Spleen (tissue), 11 donors: Measurements from ENCODE around the gene UCN3. TPM values are rescaled to one million over a fixed set of nuclear protein-coding genes. Genes with fewer than 3 reads are reported as not detected.
"Not testable (repeated sequence)": the region's sequence is repeated elsewhere in the genome, so short reads cannot be mapped to it uniquely, and the experiment has no call there.

ENCODE experiments used
- DNase-seq: peaks from one replicate; pipeline ENCODE4 v3.0.0-alpha.2; 2020
- H3K27ac ChIP-seq, 8 donors: fragments of 200-600 bp; sonication (generic) in 7 of 8; 1 replicate in 4 of 8; 2 replicates in 4 of 8; pipeline versions ENCODE4 v1.5.0 to v1.8.0; 2016 to 2021; ENCODE audit warnings: inconsistent platforms in 4 of 8, mild to moderate bottlenecking in 4 of 8, moderate library complexity in 1 of 8
- H3K27me3 ChIP-seq, 7 donors: fragments of 200-600 bp; sonication (generic) in 6 of 7; replicated peaks in 1 of 7; 1 replicate in 4 of 7; 2 replicates in 3 of 7; pipeline versions ENCODE4 v1.5.0 to v1.8.0; 2016 to 2021; ENCODE audit warnings: inconsistent platforms in 3 of 7, mild to moderate bottlenecking in 1 of 7
- H3K36me3 ChIP-seq, 6 donors: fragments of 200-600 bp; sonication (generic) in 5 of 6; 1 replicate in 4 of 6; 2 replicates in 2 of 6; pipeline versions ENCODE4 v1.5.0 to v1.8.0; 2016 to 2021; ENCODE audit warnings: inconsistent platforms in 2 of 6
- H3K4me1 ChIP-seq, 6 donors: fragments of 200-600 bp; sonication (generic) in 5 of 6; 1 replicate in 3 of 6; 2 replicates in 3 of 6; pipeline versions ENCODE4 v1.5.0 to v1.8.0; 2016 to 2021; ENCODE audit warnings: inconsistent platforms in 3 of 6
- H3K4me3 ChIP-seq, 8 donors: fragments of 200-600 bp; sonication (generic) in 7 of 8; 1 replicate in 4 of 8; 2 replicates in 4 of 8; pipeline versions ENCODE4 v1.5.0 to v1.8.0; 2016 to 2021; ENCODE audit warnings: inconsistent platforms in 4 of 8, mild to moderate bottlenecking in 4 of 8, moderate library complexity in 2 of 8
- H3K9me3 ChIP-seq, 8 donors: fragments of 200-600 bp; sonication (generic) in 7 of 8; 1 replicate in 4 of 8; 2 replicates in 4 of 8; pipeline versions ENCODE4 v1.5.0 to v1.8.0; 2016 to 2021; ENCODE audit warnings: inconsistent platforms in 4 of 8
- CTCF ChIP-seq, 11 experiments: fragments of 200-600 bp in 7 of 11; fragments of 450-650 bp in 4 of 11; sonication (generic) in 4 of 11; IDR thresholded peaks in 8 of 11; conservative IDR thresholded peaks in 3 of 11; 1 replicate in 7 of 11; 2 replicates in 4 of 11; pipeline versions ENCODE4 v1.4.0 to v1.8.0; 2016 to 2021; ENCODE audit warnings: antibody characterized with exemption in 11 of 11, inconsistent platforms in 4 of 11, mild to moderate bottlenecking in 1 of 11
- POLR2A ChIP-seq, 3 donors: fragments of 450-650 bp; IDR thresholded peaks; one replicate each; pipeline ENCODE4 v1.5.1; 2017; ENCODE audit warnings: antibody characterized with exemption in 3 of 3, mild to moderate bottlenecking in 1 of 3
- POLR2AphosphoS5 ChIP-seq, 3 donors: sonication (generic); formaldehyde crosslinking; IDR thresholded peaks; one replicate each; pipeline ENCODE4 v1.5.1; 2017; ENCODE audit warnings: antibody characterized with exemption in 3 of 3
- WGBS, 5 donors: extraction: QIAGEN DNeasy Blood & Tissue Kit in 3 of 5; methylation state at CpG; one replicate each; pipeline versions ENCODE4 v1.1.5 to v1.1.7; 2013 to 2018; 5-methylcytosine and 5-hydroxymethylcytosine counted together
- intact Hi-C: fragments of 100-400 bp; cut with DNase I; formaldehyde crosslinking; loops from one replicate; pipeline ENCODE4 v1.15.0; 2023; ENCODE audit warnings: low total_unique reads
- polyA plus RNA-seq, 3 donors: library from polyadenylated mRNA; stranded (reverse); fragments of 200-250 nt; gene quantifications; one replicate each; pipeline ENCODE4 v1.2.1, GENCODE V29; 2013
- total RNA-seq, 7 donors: library from RNA; depleted of rRNA in 3 of 7; stranded (reverse); fragments of >200 nt in 3 of 7; fragmentation: NEBNext Ultra II Directional in 4 of 7; extraction: Animal tissue kit (Norgen Biotek cat#: 25700) in 4 of 7; gene quantifications; one replicate each; pipeline versions ENCODE4 v1.1.0 to v1.2.1, GENCODE V29; 2016 to 2021
- donor health status: healthy with polysubstance abuse.
- donor health status: DM: no; HTN: no; CAD: no; lungs with moderate emphysema.
- donor health status: DM: no; HTN: no; CAD: no.
- donor health status: Bipolar disorder and iron deficiency.
- donor health status: healthy.
- donor health status: DM: no; HTN: no; CAD: no.
- donor health status: DM: yes; HTN: yes; CAD: no.

The UCN3 gene
- total and polyA plus RNA-seq, 10 donors, result not detected

GRCh38 chr10:5373307-5373706 lies 8.5 kb downstream of the UCN3 start:
- no peaks in the 10 kb centered on the region for H3K4me1 ChIP-seq
- no peaks in the 10 kb centered on the region for H3K36me3 ChIP-seq
- H3K27ac ChIP-seq, result no peak overlapping the region
- peaks cover 0 to 10% (median 0%) of the 10 kb centered on the region in 7 donors for H3K27me3 ChIP-seq
- intact Hi-C loops, result no loop called here
- 69 to 79% (median 75%) methylated on average over 4 of the region's 4 CpGs for WGBS, 5 donors
- TF ChIP-seq POLR2A (IDR thresholded peaks at IDR 0.05) (no peak), POLR2AphosphoS5 (IDR thresholded peaks at IDR 0.05) (no peak), CTCF (IDR thresholded peaks at IDR 0.05 in 8 of 11, conservative IDR thresholded peaks at IDR 0.05 in 3 of 11) (no peak)
- no peaks in the 10 kb centered on the region for H3K9me3 ChIP-seq
- no peak for DNase-seq
- no peak overlapping the region for H3K4me3 ChIP-seq

DNA sequence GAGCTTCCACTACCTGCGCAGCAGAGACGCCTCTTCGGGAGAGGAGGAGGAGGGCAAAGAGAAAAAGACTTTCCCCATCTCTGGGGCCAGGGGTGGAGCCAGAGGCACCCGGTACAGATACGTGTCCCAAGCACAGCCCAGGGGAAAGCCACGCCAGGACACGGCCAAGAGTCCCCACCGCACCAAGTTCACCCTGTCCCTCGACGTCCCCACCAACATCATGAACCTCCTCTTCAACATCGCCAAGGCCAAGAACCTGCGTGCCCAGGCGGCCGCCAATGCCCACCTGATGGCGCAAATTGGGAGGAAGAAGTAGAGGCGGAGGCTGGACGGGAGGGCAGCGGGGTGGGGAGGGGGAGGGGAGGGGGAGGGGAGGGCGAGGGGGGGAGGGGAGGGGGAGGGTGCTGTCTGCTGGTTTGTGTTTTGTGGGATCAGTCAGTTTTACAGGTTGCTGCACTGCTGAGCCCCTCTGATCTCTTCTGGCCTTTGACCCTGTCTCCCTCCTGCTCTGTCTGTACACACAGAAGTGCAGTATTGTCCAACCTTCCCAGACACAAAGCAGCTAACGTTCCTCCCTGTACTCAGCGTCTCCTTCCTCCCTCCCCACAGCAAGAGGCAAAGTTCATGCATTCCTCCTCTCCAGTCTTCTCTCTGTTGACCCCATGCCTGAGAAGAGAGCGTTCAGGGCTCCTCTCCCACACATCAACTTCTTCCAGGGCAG lies 9.3 kb downstream of the UCN3 start:
- no peak overlapping the region for H3K27ac ChIP-seq
- no peak for DNase-seq
- peaks cover 0 to 3% (median 0%) of the 10 kb centered on the region in 8 donors for H3K9me3 ChIP-seq
- no peak overlapping the region for H3K4me3 ChIP-seq
- peaks cover 0 to 10% (median 0%) of the 10 kb centered on the region in 7 donors for H3K27me3 ChIP-seq
- TF ChIP-seq POLR2A (IDR thresholded peaks at IDR 0.05) (no peak), POLR2AphosphoS5 (IDR thresholded peaks at IDR 0.05) (no peak), CTCF (IDR thresholded peaks at IDR 0.05 in 8 of 11, conservative IDR thresholded peaks at IDR 0.05 in 3 of 11) (no peak)
- no peaks in the 10 kb centered on the region for H3K4me1 ChIP-seq
- intact Hi-C loops, result no loop called here
- no peaks in the 10 kb centered on the region for H3K36me3 ChIP-seq
- WGBS, 5 donors, result 84 to 93% (median 91%) methylated on average over 15 to 21 of the region's 22 CpGs

DNA sequence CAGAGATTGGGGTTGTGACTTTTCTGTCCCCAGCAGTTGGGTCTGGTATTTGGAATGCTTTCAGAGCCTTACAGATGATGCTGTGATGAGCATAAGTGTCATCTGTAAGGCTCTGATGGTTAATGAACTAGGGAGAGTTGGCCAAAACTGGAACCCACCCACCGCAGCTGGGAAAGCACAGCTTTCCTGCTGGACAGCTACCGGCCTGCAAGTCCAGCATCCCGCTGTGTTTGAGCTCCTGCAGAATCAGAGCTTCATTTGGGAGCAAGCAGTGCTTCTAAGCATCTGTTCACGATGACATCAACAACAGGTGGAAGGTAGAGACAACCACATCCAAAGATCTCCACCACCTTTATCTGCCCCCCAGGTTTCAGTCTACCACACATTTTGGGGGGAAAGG lies 11.7 kb downstream of the UCN3 start:
- no peak for DNase-seq
- Histone ChIP-seq H3K27ac (no peak overlapping the region), H3K9me3 (peaks cover 0 to 7% (median 0%) of the 10 kb centered on the region in 8 donors), H3K27me3 (peaks cover 0 to 10% (median 0%) of the 10 kb centered on the region in 7 donors), H3K4me1 (no peaks in the 10 kb centered on the region), H3K4me3 (no peak overlapping the region), H3K36me3 (no peaks in the 10 kb centered on the region)
- TF ChIP-seq POLR2AphosphoS5 (IDR thresholded peaks at IDR 0.05) (no peak), CTCF (IDR thresholded peaks at IDR 0.05 in 8 of 11, conservative IDR thresholded peaks at IDR 0.05 in 3 of 11) (no peak), POLR2A (IDR thresholded peaks at IDR 0.05) (no peak)
- WGBS, 5 donors, result 73 to 88% (median 83%) methylated on average over 4 of the region's 4 CpGs
- intact Hi-C loops, result no loop called here

GRCh38 chr10:5379202-5379601 lies 14.4 kb downstream of the UCN3 start:
- H3K4me3 ChIP-seq, H3K27ac ChIP-seq, DNase-seq, H3K36me3 ChIP-seq, H3K9me3 ChIP-seq, intact Hi-C loops, H3K4me1 ChIP-seq, H3K27me3 ChIP-seq: not testable (repeated sequence)
- WGBS, 5 donors, result 91 to 97% (median 95%) methylated on average over 5 of the region's 5 CpGs

- H3K27me3 ChIP-seq, DNase-seq, H3K4me1 ChIP-seq, H3K4me3 ChIP-seq, H3K36me3 ChIP-seq, H3K27ac ChIP-seq, H3K9me3 ChIP-seq: not testable (repeated sequence)
- intact Hi-C loops, result loop anchor here (10.0 kb wide), 1 partner anchor 536 kb away; no protein-coding TSS in a partner anchor
- WGBS, 5 donors, result 88 to 95% (median 91%) methylated on average over 12 of the region's 12 CpGs
Observed at GRCh38 chr10:5380395-5380794, 15.6 kb downstream of the UCN3 start.
